HepG2 (cell line): Measurements from ENCODE around the gene CGNL1.

Experiments
- EZH2 ChIP-seq: conservative IDR thresholded peaks from 2 replicates; pipeline ENCODE4 v1.6.1; 2012; ENCODE audit warnings: mild to moderate bottlenecking, low read depth, low read length, moderate library complexity
- KAT8 ChIP-seq: IDR thresholded peaks from 2 replicates; pipeline ENCODE4 v1.6.1; 2016; ENCODE audit warnings: missing genetic modification reagents, missing compliant biosample characterization
- RFXAP ChIP-seq: sonication (generic); formaldehyde crosslinking; IDR thresholded peaks from 2 replicates; pipeline ENCODE4 v1.4.0; 2020; ENCODE audit warnings: missing genetic modification reagents, borderline replicate concordance
- SP4 ChIP-seq: sonication (generic); formaldehyde crosslinking; IDR thresholded peaks from 2 replicates; pipeline ENCODE4 v1.8.1; 2023; ENCODE audit warnings: mild to moderate bottlenecking, missing genetic modification reagents
- YY1 ChIP-seq: IDR thresholded peaks from 2 replicates; pipeline ENCODE4 v1.6.1; 2011; ENCODE audit warnings: low read length, low read depth, moderate library complexity, mild to moderate bottlenecking; ENCODE audit not compliant: insufficient read depth, insufficient replicate concordance
- ZKSCAN1 ChIP-seq: fragments of 150-350 bp; IDR thresholded peaks from 2 replicates; pipeline ENCODE4 v1.6.1; 2014; ENCODE audit warnings: low read length
- ZNF543 ChIP-seq: sonication (generic); formaldehyde crosslinking; IDR thresholded peaks from 2 replicates; pipeline ENCODE4 v1.4.0; 2020; ENCODE audit warnings: mild to moderate bottlenecking, missing genetic modification reagents
- ZNF781 ChIP-seq: sonication (generic); formaldehyde crosslinking; IDR thresholded peaks from 2 replicates; pipeline ENCODE4 v1.5.1; 2020; ENCODE audit warnings: borderline replicate concordance, mild to moderate bottlenecking, missing genetic modification reagents; ENCODE audit errors: not compliant biosample characterization
- TF ChIP-seq, protein P1 (sequence below): sonication (generic); formaldehyde crosslinking; IDR thresholded peaks from 2 replicates; pipeline ENCODE4 v1.5.0; 2020; ENCODE audit warnings: mild to moderate bottlenecking, missing genetic modification reagents
- TF ChIP-seq, protein P2 (sequence below): sonication (generic); formaldehyde crosslinking; IDR thresholded peaks from 2 replicates; pipeline ENCODE4 v1.4.0; 2020; ENCODE audit warnings: missing genetic modification reagents, mild to moderate bottlenecking, borderline replicate concordance
- TF ChIP-seq, protein P3 (sequence below): sonication (generic); formaldehyde crosslinking; IDR thresholded peaks from 2 replicates; pipeline ENCODE4 v1.4.0; 2020; ENCODE audit warnings: low read depth, mild to moderate bottlenecking, missing genetic modification reagents
- TF ChIP-seq, protein P4 (sequence below), 2 experiments: sonication (generic) in 1 of 2; formaldehyde crosslinking in 1 of 2; IDR thresholded peaks; 2 replicates each; pipeline versions ENCODE4 v1.4.0 to v1.6.1; 2018 to 2020; ENCODE audit warnings: missing genetic modification reagents in 2 of 2, borderline replicate concordance in 1 of 2, low read depth in 1 of 2, mild to moderate bottlenecking in 1 of 2, missing biosample characterization in 1 of 2

DNA sequence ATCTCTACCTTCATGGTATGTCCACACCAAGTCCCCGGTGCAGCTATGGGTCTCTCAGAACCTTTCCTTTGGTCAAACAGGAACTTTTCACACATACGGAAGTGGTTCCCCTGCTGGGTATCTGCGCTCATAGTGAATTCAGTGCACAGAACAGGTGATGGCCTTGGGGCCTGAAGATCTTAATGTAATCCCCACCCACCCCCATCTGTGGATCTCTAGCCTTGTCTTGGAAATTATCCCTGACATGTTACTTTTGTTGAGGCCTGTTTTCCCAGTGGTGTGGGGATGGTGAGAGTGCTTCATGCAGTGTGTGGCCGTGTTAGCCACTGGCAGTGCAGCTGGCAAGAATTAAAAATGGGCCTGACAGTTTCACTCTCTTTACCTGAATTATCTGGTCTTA lies 143.5 kb downstream of the CGNL1 start:
- TF ChIP-seq, protein P1, sequence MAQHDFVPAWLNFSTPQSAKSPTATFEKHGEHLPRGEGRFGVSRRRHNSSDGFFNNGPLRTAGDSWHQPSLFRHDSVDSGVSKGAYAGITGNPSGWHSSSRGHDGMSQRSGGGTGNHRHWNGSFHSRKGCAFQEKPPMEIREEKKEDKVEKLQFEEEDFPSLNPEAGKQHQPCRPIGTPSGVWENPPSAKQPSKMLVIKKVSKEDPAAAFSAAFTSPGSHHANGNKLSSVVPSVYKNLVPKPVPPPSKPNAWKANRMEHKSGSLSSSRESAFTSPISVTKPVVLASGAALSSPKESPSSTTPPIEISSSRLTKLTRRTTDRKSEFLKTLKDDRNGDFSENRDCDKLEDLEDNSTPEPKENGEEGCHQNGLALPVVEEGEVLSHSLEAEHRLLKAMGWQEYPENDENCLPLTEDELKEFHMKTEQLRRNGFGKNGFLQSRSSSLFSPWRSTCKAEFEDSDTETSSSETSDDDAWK (CRISPR knock-in tag) = no peak
- TF ChIP-seq YY1 = no peak
- no peak for TF ChIP-seq SP4 (CRISPR knock-in tag)
- no peak for TF ChIP-seq ZKSCAN1
- TF ChIP-seq, protein P2, sequence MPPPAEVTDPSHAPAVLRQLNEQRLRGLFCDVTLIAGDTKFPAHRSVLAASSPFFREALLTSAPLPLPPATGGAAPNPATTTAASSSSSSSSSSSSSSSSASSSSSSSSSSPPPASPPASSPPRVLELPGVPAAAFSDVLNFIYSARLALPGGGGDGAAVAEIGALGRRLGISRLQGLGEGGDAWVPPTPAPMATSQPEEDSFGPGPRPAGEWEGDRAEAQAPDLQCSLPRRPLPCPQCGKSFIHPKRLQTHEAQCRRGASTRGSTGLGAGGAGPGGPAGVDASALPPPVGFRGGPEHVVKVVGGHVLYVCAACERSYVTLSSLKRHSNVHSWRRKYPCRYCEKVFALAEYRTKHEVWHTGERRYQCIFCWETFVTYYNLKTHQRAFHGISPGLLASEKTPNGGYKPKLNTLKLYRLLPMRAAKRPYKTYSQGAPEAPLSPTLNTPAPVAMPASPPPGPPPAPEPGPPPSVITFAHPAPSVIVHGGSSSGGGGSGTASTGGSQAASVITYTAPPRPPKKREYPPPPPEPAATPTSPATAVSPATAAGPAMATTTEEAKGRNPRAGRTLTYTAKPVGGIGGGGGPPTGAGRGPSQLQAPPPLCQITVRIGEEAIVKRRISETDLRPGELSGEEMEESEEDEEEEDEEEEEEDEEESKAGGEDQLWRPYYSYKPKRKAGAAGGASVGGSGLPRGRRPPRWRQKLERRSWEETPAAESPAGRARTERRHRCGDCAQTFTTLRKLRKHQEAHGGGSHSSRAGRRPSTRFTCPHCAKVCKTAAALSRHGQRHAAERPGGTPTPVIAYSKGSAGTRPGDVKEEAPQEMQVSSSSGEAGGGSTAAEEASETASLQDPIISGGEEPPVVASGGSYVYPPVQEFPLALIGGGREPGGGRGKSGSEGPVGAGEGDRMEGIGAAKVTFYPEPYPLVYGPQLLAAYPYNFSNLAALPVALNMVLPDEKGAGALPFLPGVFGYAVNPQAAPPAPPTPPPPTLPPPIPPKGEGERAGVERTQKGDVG = no peak
- TF ChIP-seq, protein P3, sequence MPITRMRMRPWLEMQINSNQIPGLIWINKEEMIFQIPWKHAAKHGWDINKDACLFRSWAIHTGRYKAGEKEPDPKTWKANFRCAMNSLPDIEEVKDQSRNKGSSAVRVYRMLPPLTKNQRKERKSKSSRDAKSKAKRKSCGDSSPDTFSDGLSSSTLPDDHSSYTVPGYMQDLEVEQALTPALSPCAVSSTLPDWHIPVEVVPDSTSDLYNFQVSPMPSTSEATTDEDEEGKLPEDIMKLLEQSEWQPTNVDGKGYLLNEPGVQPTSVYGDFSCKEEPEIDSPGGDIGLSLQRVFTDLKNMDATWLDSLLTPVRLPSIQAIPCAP (CRISPR knock-in tag) = no peak
- TF ChIP-seq EZH2 = no peak
- no peak for TF ChIP-seq RFXAP (CRISPR knock-in tag)
- TF ChIP-seq ZNF543 = no peak
- TF ChIP-seq, protein P4, sequence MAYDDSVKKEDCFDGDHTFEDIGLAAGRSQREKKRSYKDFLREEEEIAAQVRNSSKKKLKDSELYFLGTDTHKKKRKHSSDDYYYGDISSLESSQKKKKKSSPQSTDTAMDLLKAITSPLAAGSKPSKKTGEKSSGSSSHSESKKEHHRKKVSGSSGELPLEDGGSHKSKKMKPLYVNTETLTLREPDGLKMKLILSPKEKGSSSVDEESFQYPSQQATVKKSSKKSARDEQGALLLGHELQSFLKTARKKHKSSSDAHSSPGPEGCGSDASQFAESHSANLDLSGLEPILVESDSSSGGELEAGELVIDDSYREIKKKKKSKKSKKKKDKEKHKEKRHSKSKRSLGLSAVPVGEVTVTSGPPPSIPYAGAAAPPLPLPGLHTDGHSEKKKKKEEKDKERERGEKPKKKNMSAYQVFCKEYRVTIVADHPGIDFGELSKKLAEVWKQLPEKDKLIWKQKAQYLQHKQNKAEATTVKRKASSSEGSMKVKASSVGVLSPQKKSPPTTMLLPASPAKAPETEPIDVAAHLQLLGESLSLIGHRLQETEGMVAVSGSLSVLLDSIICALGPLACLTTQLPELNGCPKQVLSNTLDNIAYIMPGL (CRISPR knock-in tag; IDR thresholded peaks at IDR 0.05; ENCODE audit: borderline replicate concordance in 1 of 2, low read depth in 1 of 2) = no peak
- no peak for TF ChIP-seq KAT8 (CRISPR knock-in tag)
- TF ChIP-seq ZNF781 (CRISPR knock-in tag) = no peak
